Effector memory CD4-positive, alpha-beta T cell (primary cell): ENCODE data around the gene KDM6A.
"Not testable (repeated sequence)": the region's sequence is repeated elsewhere in the genome, so short reads cannot be mapped to it uniquely, and the experiment has no call there.

ENCODE experiments used
- DNase-seq, 3 donors: peaks; one replicate each; pipeline ENCODE4 v3.0.0-alpha.2; 2020
- H3K27ac ChIP-seq: 2 replicates; pipeline ENCODE4 v1.7.0; 2013; ENCODE audit warnings: mild to moderate bottlenecking, low read length, moderate library complexity; ENCODE audit not compliant: insufficient read depth, poor library complexity, severe bottlenecking
- H3K27me3 ChIP-seq: replicated peaks from 2 replicates; pipeline ENCODE4 v1.7.0; 2013; ENCODE audit warnings: mild to moderate bottlenecking, low read length; ENCODE audit not compliant: insufficient read depth, control insufficient read depth, poor library complexity, severe bottlenecking
- H3K36me3 ChIP-seq: 2 replicates; pipeline ENCODE4 v1.7.0; 2013; ENCODE audit warnings: mild to moderate bottlenecking, low read length, moderate library complexity; ENCODE audit not compliant: control insufficient read depth, insufficient read depth
- H3K4me1 ChIP-seq: 2 replicates; pipeline ENCODE4 v1.7.0; 2013; ENCODE audit warnings: low read length, mild to moderate bottlenecking; ENCODE audit not compliant: control insufficient read depth, insufficient read depth, poor library complexity, severe bottlenecking
- H3K4me3 ChIP-seq: 2 replicates; pipeline ENCODE4 v1.7.0; 2013; ENCODE audit warnings: low read length, low read depth, mild to moderate bottlenecking; ENCODE audit not compliant: insufficient read depth, poor library complexity, severe bottlenecking
- H3K9me3 ChIP-seq: 2 replicates; pipeline ENCODE4 v1.7.0; 2013; ENCODE audit warnings: mild to moderate bottlenecking, low read length, moderate library complexity; ENCODE audit not compliant: control insufficient read depth

Gene KDM6A

DNA sequence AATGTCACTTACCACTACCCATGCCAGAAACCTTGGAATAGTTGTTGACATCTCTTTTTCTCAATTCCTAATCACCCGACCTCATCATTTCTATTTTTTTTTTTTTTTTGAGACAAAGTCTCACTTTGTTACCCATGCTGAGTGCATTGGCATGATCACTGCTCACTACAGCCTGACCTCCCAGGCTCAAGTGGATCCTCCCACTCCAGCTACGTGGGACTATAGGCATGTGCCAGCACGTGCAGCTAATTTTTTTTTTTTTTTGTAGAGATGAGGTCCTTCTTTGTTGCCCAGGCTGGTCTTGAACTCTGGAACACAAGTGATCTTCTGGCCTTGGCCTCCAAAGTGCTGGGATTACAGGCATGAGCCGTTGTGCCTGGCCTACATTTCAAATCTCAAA is 12.0 kb downstream of the KDM6A start:
- H3K27me3 ChIP-seq = no peaks in the 10 kb centered on the region
- no peak overlapping the region for H3K4me3 ChIP-seq
- no peak overlapping the region for H3K27ac ChIP-seq
- H3K9me3 ChIP-seq = no peaks in the 10 kb centered on the region
- peaks cover 7% of the 10 kb centered on the region for H3K4me1 ChIP-seq
- H3K36me3 ChIP-seq = no peaks in the 10 kb centered on the region
- DNase-seq = no peak

DNA sequence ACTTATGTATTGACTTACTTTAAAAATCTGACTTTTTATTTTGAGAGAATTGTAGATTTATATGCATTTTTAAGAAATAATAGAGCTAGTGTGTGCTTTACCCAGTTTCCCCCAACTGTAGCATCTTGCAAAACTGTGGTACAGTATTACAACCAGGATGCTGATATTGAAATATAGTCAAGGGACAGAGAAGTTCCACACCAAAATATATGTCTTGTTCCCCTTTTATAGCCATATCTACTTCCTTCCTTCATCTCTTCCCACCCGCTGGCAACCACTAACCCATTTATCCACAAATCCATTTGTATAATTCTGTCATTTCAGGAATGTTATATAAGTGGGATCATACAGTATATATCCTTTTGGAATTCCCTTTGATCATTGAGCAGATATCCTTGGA is 16.8 kb downstream of the KDM6A start:
- Histone ChIP-seq H3K27ac (no peak overlapping the region), H3K4me1 (peaks cover 4% of the 10 kb centered on the region), H3K27me3 (no peaks in the 10 kb centered on the region), H3K9me3 (no peaks in the 10 kb centered on the region), H3K4me3 (no peak overlapping the region), H3K36me3 (no peaks in the 10 kb centered on the region)
- no peak for DNase-seq

DNA sequence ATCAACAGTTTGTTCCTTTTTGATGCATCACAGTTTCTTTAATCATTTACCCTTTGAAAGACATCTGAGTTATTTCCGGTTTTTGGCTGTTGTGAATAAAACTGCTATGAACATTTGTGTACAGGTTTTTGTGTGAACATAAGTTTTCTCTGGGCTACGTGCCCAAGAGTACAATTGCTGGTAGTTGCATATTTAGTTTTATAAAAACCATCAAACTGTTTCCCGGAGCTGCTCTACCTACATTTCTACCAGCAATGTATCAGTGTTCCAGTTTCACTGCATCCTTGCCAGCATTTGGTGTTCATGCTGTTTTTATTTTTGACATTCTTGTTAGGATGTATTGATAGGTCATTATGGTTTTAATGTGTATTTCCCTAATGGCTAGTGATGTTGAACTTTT is 17.3 kb downstream of the KDM6A start:
- H3K4me3 ChIP-seq = no peak overlapping the region
- DNase-seq = no peak
- H3K27me3 ChIP-seq = no peaks in the 10 kb centered on the region
- no peaks in the 10 kb centered on the region for H3K36me3 ChIP-seq
- peaks cover 4% of the 10 kb centered on the region for H3K4me1 ChIP-seq
- H3K27ac ChIP-seq = no peak overlapping the region
- H3K9me3 ChIP-seq = no peaks in the 10 kb centered on the region

DNA sequence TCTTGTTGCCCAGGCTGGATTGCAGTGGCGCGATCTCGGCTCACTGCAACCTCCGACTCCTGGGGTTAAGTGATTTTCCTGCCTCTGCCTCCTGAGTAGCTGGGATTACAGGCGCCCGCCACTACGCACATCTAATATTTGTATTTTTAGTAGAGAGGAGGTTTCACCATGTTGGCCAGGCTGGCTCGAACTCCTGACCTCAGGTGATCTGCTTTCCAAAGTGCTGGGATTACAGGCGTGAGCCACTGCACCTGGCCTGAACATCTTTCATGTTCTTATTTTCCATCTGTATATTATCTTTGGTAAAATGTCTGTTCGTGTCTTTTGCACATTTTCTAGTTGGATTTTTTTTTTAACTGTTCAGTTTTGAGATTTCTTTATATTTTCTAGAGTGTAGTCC is 17.7 kb downstream of the KDM6A start:
- DNase-seq, H3K9me3 ChIP-seq, H3K36me3 ChIP-seq, H3K4me1 ChIP-seq, H3K27ac ChIP-seq, H3K4me3 ChIP-seq, H3K27me3 ChIP-seq: not testable (repeated sequence)

DNA sequence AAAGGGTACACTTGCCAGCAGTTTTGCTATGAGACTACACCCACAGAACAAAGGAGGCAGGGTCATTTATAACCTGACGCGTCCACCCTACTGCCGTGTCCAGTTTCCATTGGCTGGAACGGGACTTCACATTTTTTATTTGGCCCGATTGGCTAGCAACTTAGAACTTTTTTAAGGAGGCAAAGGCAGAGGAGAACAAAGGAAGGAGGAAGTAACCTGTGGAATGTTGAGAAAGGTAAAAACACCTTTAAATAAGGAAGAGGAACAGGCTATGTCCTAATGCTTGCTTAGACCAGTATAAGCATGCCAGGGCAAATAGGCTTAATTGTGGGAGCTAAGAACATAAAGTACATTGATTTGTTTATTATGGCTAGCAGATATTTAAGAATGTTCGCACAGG is 18.7 kb downstream of the KDM6A start:
- H3K27me3 ChIP-seq = no peaks in the 10 kb centered on the region
- H3K4me1 ChIP-seq = peaks cover 4% of the 10 kb centered on the region
- DNase-seq = no peak
- no peak overlapping the region for H3K27ac ChIP-seq
- no peaks in the 10 kb centered on the region for H3K9me3 ChIP-seq
- H3K36me3 ChIP-seq = no peaks in the 10 kb centered on the region
- no peak overlapping the region for H3K4me3 ChIP-seq

DNA sequence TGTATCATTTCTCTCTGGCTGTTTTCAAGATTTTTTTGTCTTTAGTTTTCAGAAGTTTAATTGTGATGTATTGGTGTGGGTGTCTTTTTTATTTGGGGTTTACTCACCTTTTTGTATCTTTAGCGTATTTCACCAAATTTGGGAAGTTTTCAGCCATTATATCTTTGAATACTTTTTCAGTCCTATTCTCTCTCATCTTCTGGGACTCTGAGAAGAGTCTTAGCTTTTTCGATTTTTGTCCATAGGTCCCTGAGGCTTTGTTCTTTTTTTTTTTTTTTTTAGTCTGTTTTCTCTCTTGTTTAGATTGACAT is 23.8 kb downstream of the KDM6A start:
- no peak for DNase-seq
- no peak overlapping the region for H3K27ac ChIP-seq

DNA sequence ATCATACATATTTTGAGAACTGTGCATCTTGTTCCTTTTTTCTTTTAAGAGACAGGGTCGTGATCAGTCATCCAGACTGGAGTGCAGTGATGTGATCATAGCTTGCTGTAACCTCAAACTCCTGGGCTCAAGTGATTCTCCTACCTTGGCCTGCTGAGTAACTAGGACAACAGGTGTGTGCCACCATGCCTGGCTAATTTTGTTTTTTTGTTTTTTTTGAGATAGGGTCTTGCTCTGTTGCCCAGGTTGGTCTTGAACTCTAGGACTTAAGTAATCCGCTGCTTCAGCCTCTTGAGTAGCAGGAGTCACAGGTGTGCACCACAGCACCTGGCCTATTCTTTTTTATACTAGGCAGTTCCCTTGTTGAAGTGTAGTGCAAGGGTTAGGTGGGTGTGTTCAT is 24.6 kb downstream of the KDM6A start:
- H3K4me3 ChIP-seq = no peak overlapping the region
- H3K9me3 ChIP-seq = no peaks in the 10 kb centered on the region
- H3K27me3 ChIP-seq = no peaks in the 10 kb centered on the region
- peaks cover 13% of the 10 kb centered on the region for H3K4me1 ChIP-seq
- no peak for DNase-seq
- no peaks in the 10 kb centered on the region for H3K36me3 ChIP-seq
- no peak overlapping the region for H3K27ac ChIP-seq

More for the DNA sequence above, 23.8 kb downstream of the KDM6A start:
- Histone ChIP-seq H3K4me1 (peaks cover 13% of the 10 kb centered on the region), H3K4me3 (no peak overlapping the region), H3K9me3 (no peaks in the 10 kb centered on the region), H3K36me3 (no peaks in the 10 kb centered on the region), H3K27me3 (no peaks in the 10 kb centered on the region)

DNA sequence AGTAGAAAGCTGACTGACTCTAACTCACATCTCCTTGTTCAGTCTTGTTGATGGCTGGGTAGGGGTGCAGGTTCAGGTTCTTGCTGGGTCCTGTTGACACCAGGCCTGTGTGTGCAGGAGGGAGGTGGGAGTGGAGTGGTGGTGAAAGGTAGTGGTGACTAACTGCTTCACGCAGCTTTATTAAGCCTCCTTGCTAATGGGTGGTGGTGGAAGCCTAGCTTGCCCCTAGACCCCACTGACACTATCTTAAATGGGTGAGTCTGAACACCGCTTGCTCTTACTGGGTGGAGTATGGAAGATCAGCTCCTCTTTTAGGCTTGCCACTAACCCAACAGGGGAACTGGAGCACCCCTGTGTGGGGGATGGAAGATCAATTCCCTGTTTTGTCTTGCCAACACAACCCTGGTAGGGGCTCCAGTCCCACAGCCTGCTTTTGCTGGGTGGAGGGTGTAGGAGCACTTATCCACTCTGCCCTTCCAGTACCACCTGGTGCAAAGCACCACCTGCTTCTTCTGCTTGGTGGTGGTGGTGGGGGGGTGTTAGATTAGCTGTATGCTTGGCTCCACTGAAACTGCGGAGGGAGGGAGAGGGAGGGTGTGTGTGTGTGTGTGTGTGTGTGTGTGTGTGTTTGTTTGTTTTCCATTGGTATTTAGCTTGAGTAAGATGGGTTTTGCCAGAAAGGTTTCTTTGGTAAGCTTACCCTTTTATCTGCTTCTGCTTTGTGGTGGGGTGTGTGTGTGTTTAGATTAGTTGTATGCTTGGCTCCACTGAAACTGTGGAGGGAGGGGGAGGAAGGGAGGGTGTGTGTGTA is 25.6 kb downstream of the KDM6A start:
- no peak for DNase-seq
- Histone ChIP-seq H3K9me3 (no peaks in the 10 kb centered on the region), H3K4me1 (peaks cover 13% of the 10 kb centered on the region), H3K27ac (no peak overlapping the region), H3K36me3 (no peaks in the 10 kb centered on the region), H3K27me3 (no peaks in the 10 kb centered on the region), H3K4me3 (no peak overlapping the region)

DNA sequence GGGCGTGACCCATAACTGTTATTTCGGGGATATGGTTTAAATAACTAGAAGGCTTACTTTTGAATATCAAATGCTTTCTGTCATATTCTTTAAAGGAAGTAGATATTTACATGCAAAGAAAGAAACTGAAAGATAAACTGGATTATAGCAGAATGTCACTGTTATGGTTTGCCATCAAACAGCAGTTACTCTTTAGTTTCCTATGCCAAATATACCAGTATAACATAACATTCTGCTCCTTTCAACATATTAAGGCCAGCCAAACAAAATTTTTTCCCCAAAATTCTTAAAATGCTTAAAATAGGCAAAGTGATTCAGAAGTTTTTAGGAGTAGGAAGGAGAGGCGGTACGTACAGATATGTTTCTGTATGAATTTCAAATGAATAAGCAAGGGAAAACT is 27.0 kb downstream of the KDM6A start:
- H3K27ac ChIP-seq = no peak overlapping the region
- H3K36me3 ChIP-seq = no peaks in the 10 kb centered on the region
- peaks cover 13% of the 10 kb centered on the region for H3K4me1 ChIP-seq
- H3K4me3 ChIP-seq = no peak overlapping the region
- no peak for DNase-seq
- no peaks in the 10 kb centered on the region for H3K9me3 ChIP-seq
- H3K27me3 ChIP-seq = no peaks in the 10 kb centered on the region

DNA sequence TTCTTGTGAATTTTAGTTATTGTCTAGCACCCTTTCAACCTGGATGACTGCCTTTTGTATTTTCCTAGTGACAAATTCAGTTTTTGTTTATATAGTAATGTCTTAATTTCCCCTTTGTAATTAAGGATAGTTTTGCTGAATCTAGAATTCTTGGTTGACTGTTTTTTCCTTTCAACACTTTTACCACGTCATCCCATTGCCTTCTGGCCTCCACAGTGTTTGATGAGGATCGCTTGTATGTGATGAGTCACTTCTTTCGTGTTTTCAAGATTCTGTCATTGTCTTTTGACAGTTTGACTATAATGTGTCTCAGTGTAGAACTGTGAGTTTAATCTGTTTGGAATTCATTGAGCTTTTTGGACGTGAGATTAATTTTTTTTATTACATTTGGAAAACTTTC is 30.1 kb downstream of the KDM6A start:
- no peak for DNase-seq
- no peak overlapping the region for H3K4me3 ChIP-seq
- H3K27me3 ChIP-seq = no peaks in the 10 kb centered on the region
- no peak overlapping the region for H3K27ac ChIP-seq
- no peaks in the 10 kb centered on the region for H3K9me3 ChIP-seq
- no peaks in the 10 kb centered on the region for H3K36me3 ChIP-seq
- H3K4me1 ChIP-seq = peaks cover 13% of the 10 kb centered on the region
